ENCODE measurements around the gene NCOR2. TPM values are rescaled to one million over a fixed set of nuclear protein-coding genes. Genes with fewer than 3 reads are reported as not detected.

NCOR2 gene
- total and polyA plus RNA-seq, 2 of the 8 experiments (the other 6 are each of a cell fraction or from before 2014, with no cell fraction given): 14.8 to 275 TPM

DNA sequence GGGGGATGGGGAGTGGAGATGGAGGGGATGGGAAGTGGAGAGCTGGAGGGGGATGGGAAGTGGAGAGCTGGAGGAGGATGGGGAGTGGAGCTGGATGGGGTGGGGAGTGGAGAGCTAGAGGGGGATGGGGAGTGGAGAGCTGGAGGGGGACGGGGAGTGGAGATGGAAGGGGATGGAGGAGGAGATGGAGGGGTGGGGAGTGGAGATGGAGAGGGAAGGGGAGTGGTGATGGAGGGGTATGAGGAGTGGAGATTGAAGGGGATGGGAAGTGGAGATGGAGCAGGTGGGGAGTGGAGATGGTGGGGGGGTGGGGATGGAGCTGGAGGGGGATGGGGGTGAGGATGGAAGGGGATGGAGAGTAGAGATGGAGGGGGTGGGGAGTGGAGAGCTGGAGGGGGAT is 26.1 kb downstream of the NCOR2 start (continued):
- TF ChIP-seq HDAC2 (IDR thresholded peaks at IDR 0.05; ENCODE audit: borderline replicate concordance in 1 of 2, low read depth in 2 of 2, low read length in 2 of 2): no peak
- TF ChIP-seq RXRA (IDR thresholded peaks at IDR 0.05; ENCODE audit: insufficient read depth, low read depth, low read length): no peak
- TF ChIP-seq PHF8 (conservative IDR thresholded peaks at IDR 0.05; ENCODE audit: low read depth, low read length): no peak

All from H1 (cell line).